GM10847 (cell line): ENCODE results near the gene CCL17.

ENCODE experiments used
- POLR2A ChIP-seq: IDR thresholded peaks from 2 replicates; pipeline ENCODE4 v1.6.1; 2011; ENCODE audit not compliant: insufficient read length; ENCODE audit errors: extremely low read depth

Gene CCL17

DNA sequence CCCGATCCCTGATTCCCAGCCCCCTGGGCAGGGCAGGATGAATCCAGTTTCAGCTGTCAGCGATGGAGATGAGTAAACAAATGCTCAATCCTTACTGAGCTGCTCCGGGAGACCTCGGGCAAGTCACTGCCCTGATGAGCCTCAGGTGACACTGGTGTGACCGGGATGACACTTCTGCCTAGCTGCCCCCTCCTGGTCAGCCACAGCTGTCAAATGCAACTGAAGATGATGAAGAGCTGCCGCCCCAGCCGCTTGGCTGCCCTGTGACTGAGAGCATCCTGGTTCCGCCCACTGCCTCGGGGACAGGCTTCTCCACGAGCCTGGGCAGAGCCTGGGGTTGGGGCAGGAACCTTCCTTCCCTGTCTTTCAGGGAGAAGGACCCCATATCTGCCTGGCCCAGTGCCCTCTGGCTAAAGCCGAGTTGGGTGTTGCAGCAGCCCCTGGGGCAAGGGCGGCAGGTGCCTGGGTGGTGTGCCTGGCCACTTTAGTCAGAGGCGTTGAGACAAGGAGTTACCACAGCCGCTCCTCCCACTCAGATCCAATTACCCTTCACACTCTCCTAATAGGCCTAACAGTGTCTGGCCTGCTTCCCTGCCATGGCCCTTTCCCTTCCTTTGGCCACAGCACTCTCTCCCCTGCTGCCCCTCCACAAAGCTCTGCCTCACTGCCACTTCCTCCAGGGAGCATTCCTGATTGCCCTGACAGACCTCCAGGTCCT, 5.5 kb downstream of the CCL17 start:
- no peak for TF ChIP-seq POLR2A

DNA sequence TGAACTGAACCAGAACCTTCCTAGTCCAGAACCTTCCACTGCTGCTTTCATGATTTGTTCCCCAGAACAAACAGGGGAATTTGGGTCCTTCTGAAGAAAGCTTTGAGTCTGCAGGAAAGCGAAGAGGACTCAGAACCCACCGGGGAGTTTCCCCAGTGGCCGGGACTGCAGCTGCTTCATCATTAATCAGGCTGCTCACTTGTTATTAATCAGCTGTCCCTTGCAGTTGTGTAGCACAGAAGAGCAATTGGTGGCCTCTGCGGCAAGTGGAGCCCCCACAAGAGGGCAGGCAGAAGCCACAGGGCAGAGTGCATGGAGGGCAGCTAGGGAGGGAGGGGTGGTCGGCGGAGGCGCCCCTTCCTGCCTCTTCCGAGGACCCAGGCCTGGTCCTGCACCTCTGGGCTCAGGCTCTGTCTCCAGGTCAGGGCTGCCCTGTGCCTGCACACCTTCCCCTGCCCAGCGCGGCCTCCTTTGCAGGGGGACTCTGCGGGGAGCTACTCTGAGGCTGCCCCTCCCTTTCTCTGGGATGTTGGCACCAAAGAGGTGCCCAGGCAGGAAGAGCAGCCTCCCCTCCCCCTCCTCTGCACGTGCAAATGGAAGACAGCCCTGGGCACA, 6.9 kb downstream of the CCL17 start:
- no peak for TF ChIP-seq POLR2A

DNA sequence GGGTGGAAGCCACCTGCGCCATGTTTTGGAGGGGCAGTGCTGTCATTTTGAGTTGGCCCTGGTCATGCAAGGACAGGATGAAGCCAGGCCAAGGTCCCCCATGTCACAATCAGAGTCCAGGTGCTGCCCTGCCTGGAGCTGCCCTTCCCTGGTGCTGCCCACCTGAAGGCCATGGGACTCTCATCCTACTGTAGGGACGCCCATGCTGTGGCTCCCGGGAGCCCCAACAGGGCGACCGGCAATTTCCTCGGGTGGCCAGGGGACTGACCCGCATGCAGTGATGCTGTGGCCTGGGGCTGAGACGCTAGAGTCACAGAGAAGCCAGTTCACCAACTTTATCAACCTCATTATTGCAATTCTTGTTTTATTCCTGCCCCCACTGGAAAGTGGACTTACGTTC, 8.0 kb downstream of the CCL17 start:
- no peak for TF ChIP-seq POLR2A

DNA sequence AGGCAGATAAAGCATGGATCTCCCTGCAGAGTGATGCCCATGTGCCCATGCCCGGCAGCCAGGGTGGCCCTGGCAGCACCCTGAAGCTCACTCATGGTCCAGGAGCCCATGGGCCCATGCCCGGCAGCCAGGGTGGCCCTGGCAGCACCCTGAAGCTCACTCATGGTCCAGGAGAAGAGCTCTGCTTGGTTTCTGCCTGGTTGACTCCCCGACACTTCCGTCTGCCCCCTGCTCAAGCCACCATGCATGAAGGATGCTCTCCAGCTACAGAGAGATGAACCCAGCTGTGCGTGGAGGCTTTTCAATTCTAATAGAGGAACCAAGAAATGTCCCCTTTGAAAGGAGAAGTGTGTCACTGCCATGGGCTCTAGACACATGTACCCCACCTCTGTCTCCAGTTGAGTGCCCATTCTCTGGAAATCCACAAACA, 8.7 kb downstream of the CCL17 start:
- no peak for TF ChIP-seq POLR2A

DNA sequence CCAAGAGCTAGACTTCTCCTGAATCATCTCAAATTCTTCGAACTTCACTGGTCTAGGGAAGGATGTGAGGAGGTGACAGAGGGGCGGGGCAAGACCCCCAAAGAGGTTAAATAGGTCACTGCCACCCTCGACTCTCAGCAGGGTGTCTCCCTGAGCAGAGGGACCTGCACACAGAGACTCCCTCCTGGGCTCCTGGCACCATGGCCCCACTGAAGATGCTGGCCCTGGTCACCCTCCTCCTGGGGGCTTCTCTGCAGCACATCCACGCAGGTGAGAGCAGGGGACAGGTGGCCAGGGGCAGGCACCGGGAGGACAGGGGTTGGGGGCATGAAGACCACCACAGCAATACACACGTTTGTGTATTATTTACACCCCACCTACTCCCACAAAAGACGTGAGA, 9.2 kb downstream of the CCL17 start:
- TF ChIP-seq POLR2A, result no peak

DNA sequence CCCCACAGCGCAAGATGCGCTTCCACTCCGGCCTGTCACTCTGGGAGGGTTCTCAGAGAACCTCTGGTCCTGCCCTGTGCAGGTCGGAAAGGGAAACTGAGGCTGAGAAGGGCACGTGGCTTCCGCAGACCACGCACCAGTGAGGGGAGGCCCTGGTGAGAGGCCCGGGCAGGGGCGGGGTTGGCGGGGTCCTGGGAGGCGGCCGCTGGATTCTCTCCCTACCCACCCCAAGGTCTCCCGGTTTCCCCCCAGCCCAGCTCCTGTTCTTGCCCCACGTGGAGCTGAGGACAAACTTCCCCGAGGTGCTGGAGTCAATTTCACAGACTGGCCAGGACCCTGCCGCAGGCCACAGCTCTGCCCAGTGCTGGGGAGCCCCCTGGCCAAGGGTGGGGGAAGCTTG, 11.5 kb downstream of the CCL17 start:
- TF ChIP-seq POLR2A, result no peak

DNA sequence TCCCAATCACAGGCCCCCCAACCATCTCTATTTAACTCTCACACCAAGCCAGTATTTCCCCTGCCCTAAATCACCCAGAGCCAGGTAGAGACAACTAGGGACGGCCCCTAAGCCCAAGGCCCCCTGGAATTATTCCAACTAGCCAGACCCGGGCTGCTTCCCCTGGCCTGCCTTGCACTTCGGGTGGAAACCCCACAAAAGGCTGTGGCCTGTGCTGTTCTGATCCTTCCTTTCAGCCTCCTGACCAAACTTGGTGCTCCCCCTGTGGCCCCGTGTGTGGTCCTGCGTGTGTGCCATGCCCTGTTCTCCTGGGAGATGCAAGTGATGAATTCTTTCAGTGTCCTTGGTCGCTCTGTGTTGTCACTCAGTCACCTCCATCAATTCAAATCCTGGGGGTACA, 14.9 kb downstream of the CCL17 start:
- no peak for TF ChIP-seq POLR2A

DNA sequence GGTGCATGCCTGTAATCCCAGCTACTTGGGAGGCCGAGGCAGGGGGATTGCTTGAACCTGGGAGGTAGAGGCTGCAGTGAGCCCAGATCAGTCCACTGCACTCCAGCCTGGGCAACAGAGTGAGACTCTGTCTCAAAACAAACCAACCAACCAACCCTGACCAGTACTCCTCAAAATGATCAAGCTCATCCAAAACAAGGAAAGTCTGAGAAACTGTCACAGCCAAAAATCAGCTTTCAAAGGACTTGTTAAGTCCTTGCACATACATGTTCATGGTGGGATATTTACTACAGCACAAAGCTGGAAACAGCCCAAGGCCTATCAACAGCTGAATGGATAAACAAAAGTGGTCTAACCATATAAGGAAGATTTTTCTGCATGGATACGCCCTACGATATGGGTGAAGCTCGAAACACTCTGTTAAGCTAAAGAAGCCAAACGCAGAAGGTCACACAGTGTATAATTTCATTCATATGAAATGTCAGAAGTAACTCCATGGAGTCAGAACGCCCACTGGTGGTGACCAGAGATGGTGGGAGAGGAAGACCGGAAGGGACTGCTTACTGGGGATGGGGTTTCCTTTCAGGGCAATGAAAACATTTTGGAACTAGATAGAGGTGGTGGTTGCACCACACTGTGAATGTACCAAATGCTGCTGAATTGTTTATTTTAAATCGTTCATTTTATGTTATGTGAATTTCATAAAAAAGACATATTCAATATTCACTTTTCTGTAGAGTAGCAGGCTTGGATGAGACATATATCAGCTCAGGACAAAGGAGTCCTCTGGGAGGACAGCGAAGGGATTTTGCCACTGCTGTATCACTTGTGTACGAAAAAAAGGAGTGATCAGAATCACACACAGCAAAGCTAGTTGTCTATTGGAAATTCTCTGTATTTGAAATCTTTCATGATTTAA, 17.7 kb downstream of the CCL17 start:
- no peak for TF ChIP-seq POLR2A

DNA sequence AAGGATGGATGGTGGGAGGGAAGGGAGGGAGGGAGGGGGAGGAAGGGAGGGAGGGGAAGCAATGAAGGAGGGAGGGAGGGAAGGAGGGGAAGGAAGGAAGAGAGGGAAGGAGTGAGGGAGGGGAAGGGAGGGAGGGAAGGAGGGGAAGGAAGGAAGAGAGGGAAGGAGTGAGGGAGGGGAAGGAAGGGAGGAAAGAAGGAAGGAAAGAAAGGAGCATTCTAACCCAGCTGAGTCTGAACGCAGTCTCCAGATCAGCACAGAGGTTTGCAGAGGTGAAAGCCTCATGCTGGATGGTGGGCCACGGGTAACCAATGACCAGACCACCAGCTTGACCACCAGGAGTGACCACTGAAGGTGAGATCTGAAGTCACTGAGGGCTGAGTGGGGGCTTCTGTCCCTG, 18.6 kb downstream of the CCL17 start:
- TF ChIP-seq POLR2A, result no peak

DNA sequence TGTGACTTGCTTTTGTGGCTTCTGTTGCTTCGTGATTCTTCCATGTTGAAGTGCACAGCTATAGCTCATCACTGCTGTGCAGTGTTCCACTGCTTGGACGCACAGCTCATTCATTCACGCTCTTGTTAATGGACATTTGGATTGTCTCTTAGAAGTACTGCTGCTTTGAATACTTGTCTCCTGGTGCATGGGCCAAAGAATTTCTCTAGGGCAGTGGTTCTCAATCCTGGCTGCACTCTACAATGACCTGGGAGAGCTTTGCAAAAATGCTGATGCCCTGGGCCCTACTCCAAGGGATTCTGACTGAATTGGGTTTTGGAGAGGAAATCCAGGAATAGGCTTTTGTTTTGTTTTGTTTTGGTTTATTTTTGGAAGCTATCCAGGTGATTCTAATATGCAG, 20.0 kb downstream of the CCL17 start:
- no peak for TF ChIP-seq POLR2A

DNA sequence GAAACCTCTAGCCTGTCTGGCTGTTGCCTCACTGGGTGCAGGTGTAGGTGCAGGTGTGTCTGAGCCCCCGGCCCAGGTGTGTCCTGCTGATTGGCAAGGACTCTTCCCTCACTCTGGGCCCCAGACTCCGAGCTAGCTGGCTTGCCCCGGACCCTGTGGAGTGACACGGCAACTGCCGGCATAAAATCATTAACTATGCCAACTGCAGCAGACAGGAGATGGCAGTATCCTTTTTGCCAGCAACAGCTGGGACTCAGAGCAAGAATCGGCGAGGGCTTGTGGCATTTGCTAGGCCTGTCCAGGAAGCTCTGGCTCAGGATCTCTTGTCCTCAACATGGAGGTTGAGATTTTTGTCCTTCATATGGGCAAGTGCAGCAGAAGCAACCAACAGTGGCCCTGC, 21.8 kb downstream of the CCL17 start:
- TF ChIP-seq POLR2A, result no peak

DNA sequence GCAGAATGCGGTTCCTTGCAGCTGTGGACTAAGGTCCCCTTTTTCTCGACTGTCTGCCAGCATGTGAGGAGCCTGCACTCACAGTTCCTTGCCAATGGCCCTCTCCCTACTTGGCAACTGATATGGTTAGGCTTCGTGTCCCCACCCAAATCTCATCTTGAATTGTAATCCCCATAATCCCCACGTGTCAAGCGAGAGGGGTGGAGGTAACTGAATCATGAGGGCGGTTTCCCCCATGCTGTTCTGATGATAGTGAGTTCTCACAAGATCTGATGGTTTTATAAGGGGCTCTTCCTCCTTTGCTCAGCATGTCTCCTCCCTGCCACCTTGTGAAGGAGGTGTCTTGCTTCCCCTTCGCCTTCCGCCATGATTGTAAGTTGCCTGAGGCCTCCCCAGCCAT, 22.7 kb downstream of the CCL17 start:
- TF ChIP-seq POLR2A, result no peak

DNA sequence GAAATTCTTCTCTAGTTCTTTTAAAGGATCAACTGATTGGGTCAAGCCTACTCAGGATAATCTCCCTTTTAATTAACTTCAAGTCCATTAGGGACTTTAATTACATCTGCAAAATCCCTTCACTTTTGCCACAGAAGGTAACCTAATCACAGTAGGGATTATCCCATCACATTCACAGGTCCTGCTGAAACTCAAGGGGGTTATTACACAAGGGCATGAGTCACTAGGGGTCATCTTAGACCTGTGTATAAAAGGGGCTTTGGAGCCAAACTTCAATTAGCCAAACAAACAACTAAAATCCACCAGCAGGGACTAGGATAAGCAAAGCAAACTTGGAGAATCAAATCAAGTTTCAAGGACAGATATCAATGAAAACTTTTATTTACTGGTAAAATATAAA, 23.3 kb downstream of the CCL17 start:
- no peak for TF ChIP-seq POLR2A

DNA sequence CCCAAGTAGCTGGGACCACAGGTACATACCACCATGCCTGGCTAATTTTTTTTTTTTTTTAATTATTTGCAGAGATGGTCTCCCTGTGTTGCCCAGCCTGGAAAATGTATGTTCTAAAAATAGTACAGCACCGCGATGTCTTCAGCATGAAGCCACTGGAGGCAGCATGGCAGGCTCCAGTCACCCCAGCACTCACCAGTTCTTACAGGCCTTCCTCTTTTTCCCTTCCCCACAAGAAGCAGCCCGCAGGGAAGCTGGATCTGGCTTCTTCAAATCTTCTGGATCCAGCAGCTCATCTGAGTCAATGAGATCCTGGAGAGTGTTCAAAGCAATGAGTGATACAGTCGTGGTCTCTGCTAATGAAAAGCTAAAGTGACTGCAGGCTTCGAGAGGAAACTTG, 26.4 kb downstream of the CCL17 start:
- TF ChIP-seq POLR2A, result no peak

DNA sequence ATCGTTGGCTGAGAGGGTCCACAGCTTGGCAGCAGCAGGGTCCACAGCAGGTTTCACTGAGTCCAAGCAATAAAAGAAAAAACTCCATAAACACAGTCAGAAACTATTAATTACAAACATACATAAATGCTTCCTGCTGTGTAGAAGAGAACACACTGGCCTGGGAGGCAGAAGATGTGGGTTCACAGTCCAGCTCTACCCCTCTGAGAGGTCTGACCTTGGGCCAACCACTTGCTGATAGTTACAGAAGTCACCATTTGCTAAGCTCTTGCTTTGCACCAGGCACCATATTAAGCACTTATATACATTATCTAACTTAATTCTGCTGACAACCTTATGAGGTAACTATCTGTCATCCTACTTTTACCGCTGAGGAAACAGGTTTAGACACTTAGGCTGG, 27.9 kb downstream of the CCL17 start:
- no peak for TF ChIP-seq POLR2A

DNA sequence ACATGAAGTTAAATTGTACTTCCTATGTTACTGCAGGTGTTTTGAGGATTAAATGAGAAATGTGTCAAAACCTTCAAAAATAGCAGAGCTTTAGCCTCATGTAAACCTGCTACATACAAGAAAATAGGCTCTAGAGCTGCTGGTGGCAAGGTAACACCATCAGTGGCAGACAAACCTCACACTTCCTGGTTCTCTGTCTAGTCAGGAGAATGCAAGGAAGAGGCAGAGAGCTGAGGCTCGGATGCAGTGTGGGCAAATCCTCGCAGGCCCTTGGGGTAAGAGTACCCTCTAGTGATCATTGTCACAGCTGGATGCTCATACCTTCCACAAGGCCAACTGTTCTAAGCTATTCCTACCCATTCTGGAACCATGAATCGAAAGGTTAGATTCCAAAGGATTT, 28.4 kb downstream of the CCL17 start:
- no peak for TF ChIP-seq POLR2A
